Liver (tissue), 3 donors: Measurements from ENCODE around the gene TPST1.
"Not testable (repeated sequence)": the region's sequence is repeated elsewhere in the genome, so short reads cannot be mapped to it uniquely, and the experiment has no call there.

Source experiments
- GABPA ChIP-seq, 2 donors: IDR thresholded peaks in 1 of 2; conservative IDR thresholded peaks in 1 of 2; 2 replicates each; pipeline ENCODE4 v1.6.1; 2016; ENCODE audit warnings: antibody characterized with exemption in 2 of 2, mild to moderate bottlenecking in 1 of 2, moderate library complexity in 1 of 2
- TAF1 ChIP-seq: conservative IDR thresholded peaks from 2 replicates; pipeline ENCODE4 v1.6.1; 2016; ENCODE audit warnings: antibody characterized with exemption, mild to moderate bottlenecking
- TF ChIP-seq, protein P1 (sequence below): fragments of 150-350 bp; IDR thresholded peaks from 2 replicates; pipeline ENCODE4 v1.5.1; 2017; ENCODE audit warnings: improper control_type of control experiment, low read depth, low read length; ENCODE audit not compliant: missing input control
- TF ChIP-seq, protein P2 (sequence below): IDR thresholded peaks from 2 replicates; pipeline ENCODE4 v1.6.1; 2016; ENCODE audit warnings: antibody characterized with exemption
- donor health status: healthy.
- donor health status: healthy.

DNA sequence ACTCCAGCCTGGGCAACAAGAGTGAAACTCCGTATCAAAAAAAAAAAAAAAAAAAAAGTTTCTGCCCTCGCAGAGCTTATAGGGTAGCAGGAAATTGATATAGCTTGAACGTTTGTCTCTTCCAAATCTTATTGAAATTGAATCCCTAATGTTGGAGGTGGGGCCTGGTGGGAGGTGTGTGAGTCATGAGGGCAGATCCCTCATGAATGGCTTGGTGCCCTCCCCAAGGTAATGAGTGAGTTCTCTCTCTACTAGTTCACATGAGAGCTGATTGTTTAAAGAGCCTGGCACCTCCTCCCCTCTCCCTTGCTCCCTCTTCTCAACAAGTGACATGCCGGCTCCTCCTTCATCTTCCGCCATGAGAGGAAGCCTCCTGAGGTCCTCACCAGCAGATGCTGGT, 193.7 kb downstream of the TPST1 start:
- TF ChIP-seq, protein P1, sequence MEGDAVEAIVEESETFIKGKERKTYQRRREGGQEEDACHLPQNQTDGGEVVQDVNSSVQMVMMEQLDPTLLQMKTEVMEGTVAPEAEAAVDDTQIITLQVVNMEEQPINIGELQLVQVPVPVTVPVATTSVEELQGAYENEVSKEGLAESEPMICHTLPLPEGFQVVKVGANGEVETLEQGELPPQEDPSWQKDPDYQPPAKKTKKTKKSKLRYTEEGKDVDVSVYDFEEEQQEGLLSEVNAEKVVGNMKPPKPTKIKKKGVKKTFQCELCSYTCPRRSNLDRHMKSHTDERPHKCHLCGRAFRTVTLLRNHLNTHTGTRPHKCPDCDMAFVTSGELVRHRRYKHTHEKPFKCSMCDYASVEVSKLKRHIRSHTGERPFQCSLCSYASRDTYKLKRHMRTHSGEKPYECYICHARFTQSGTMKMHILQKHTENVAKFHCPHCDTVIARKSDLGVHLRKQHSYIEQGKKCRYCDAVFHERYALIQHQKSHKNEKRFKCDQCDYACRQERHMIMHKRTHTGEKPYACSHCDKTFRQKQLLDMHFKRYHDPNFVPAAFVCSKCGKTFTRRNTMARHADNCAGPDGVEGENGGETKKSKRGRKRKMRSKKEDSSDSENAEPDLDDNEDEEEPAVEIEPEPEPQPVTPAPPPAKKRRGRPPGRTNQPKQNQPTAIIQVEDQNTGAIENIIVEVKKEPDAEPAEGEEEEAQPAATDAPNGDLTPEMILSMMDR = not testable (repeated sequence)
- TF ChIP-seq, protein P2, sequence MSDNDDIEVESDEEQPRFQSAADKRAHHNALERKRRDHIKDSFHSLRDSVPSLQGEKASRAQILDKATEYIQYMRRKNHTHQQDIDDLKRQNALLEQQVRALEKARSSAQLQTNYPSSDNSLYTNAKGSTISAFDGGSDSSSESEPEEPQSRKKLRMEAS = not testable (repeated sequence)
- not testable (repeated sequence) for TF ChIP-seq TAF1; GABPA (IDR thresholded peaks at IDR 0.05 in 1 of 2, conservative IDR thresholded peaks at IDR 0.05 in 1 of 2)
